Measurements from ENCODE around the gene TRPC6. TPM values are rescaled to one million over a fixed set of nuclear protein-coding genes. Genes with fewer than 3 reads are reported as not detected.

TRPC6 gene
- total RNA-seq, 1 donor from 2014 or later: not detected

DNA sequence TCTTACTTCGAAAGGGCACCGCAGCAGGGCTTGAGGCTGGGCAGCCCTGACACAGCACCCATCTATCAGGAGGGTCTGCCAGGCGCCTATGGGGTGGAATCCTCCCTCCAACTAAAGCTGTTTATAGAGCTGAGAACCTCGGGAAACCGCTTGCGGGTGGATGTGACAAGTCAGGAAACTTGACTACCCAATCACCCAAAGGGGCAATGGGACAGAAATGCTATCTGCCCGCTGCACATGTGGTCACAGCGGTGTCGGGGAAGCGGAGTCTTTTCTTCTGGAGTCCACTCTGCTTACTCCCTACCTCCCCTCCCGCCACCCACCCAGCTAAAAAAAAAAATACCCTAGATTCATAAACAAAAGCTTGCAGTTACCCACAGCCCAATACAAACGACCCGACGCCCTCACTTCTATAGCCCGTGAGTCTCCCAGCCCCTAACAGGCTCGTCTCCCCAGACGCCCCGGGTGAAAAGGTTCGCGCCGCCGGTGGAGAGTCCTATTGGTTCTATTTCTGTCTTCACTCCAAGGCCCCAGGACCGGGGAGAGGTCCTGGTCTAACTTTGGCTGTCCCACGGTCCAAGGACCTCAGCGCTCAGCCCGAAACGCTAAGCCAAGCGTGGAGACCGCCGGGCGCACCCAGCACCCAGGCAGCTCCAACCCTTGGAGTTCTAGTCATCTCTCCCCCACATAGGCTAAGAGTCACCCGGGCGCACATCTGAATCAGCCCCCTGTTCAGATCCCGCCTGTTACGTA, 1.4 kb downstream of the TRPC6 start:
- Mint-ChIP-seq H3K4me3 (no peak overlapping the region), H3K27ac (no peak overlapping the region)
- ATAC-seq (ENCODE audit: low read depth): no peak

DNA sequence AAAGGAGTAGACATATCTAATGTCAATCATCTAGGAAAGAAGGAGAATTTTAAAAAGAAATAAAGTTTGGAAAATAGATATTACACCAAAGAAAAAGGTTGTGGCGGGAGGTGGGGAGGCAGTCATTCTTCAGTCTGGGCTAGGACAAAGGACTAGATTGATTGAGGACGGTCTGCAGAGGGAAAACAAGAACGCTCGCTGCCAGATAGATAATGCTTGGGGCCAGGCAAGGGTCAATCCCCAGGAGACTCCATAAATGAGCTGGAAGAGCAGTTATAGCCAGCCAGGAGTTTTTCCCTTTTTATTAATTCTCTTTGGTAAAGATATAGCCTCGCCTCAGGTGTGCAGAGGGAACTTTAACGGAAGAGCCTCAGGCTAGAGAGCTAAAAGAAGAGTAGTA, 6.3 kb downstream of the TRPC6 start:
- DNase-seq: no peak
- TF ChIP-seq, protein P1, sequence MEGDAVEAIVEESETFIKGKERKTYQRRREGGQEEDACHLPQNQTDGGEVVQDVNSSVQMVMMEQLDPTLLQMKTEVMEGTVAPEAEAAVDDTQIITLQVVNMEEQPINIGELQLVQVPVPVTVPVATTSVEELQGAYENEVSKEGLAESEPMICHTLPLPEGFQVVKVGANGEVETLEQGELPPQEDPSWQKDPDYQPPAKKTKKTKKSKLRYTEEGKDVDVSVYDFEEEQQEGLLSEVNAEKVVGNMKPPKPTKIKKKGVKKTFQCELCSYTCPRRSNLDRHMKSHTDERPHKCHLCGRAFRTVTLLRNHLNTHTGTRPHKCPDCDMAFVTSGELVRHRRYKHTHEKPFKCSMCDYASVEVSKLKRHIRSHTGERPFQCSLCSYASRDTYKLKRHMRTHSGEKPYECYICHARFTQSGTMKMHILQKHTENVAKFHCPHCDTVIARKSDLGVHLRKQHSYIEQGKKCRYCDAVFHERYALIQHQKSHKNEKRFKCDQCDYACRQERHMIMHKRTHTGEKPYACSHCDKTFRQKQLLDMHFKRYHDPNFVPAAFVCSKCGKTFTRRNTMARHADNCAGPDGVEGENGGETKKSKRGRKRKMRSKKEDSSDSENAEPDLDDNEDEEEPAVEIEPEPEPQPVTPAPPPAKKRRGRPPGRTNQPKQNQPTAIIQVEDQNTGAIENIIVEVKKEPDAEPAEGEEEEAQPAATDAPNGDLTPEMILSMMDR (IDR thresholded peaks at IDR 0.05): no peak
- ChIA-PET POLR2A (no interaction called here), CTCF (no interaction called here)
- Mint-ChIP-seq H3K27me3 (peaks cover 13% of the 10 kb centered on the region), H3K36me3 (ENCODE audit: low read depth) (no peaks in the 10 kb centered on the region), H3K9me3 (peaks cover 2% of the 10 kb centered on the region), H3K4me3 (no peak overlapping the region), H3K4me1 (no peaks in the 10 kb centered on the region), H3K27ac (no peak overlapping the region)
- no peak for ATAC-seq (ENCODE audit: low read depth)
- intact Hi-C loops (cut with micrococcal nuclease): no loop called here

More for the DNA sequence above, 1.4 kb downstream of the TRPC6 start:
- Mint-ChIP-seq H3K4me1 (no peaks in the 10 kb centered on the region), H3K9me3 (peaks cover 2% of the 10 kb centered on the region), H3K36me3 (ENCODE audit: low read depth) (no peaks in the 10 kb centered on the region), H3K27me3 (peaks cover 30% of the 10 kb centered on the region)
- no peak for DNase-seq
- CTCF ChIA-PET: no interaction called here
- intact Hi-C loops (cut with micrococcal nuclease): no loop called here
- TF ChIP-seq, protein P1 (IDR thresholded peaks at IDR 0.05): no peak
- POLR2A ChIA-PET: no interaction called here

DNA sequence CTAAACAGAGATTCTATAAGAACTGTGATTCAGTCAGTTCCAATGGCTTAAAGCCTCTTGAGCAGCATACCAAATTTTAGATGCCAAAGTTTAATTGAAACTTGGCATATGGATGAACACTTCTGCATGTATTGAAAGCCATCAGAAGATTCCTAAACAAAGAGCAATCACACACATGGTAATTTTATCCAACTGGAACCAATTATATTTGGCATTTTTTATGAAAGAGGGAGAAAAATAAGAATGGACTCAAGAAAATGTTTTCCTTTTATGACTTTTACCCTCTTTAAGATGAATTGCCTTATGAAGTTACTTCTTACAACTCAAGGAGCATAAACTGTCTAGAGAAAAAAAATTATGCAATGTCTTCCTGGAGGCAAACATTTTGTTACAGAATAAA, 7.4 kb downstream of the TRPC6 start:
- ATAC-seq (ENCODE audit: low read depth): no peak
- no peak overlapping the region for H3K4me3 Mint-ChIP-seq
- intact Hi-C loops (cut with micrococcal nuclease): no loop called here
- POLR2A ChIA-PET: no interaction called here
- H3K9me3 Mint-ChIP-seq: peaks cover 2% of the 10 kb centered on the region
- no peaks in the 10 kb centered on the region for H3K4me1 Mint-ChIP-seq
- no peak overlapping the region for H3K27ac Mint-ChIP-seq
- TF ChIP-seq, protein P1 (IDR thresholded peaks at IDR 0.05): no peak
- no peaks in the 10 kb centered on the region for H3K36me3 Mint-ChIP-seq (ENCODE audit: low read depth)
- DNase-seq: no peak
- CTCF ChIA-PET: no interaction called here
- peaks cover 6% of the 10 kb centered on the region for H3K27me3 Mint-ChIP-seq

DNA sequence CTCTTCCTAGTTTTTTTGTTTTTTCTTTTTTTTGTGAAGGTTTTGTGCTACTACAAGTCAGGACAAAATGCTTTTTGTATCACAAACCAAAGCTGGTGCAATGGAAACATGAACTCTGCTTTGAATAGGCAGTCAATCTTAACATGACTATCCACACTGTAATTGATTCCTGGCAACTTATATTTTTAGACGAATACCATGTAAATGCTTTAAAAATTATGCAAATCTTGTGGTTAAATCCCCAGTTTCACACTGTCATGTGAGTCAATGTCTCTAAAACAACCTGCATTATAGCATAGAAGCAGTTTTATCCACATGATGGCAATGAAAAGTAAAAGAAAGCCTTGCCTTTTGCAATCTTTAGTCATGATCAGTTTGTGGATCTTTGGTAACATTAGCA, 8.9 kb downstream of the TRPC6 start:
- H3K27me3 Mint-ChIP-seq: no peaks in the 10 kb centered on the region
- CTCF ChIA-PET: no interaction called here
- POLR2A ChIA-PET: no interaction called here
- TF ChIP-seq, protein P1 (IDR thresholded peaks at IDR 0.05): no peak
- H3K4me1 Mint-ChIP-seq: no peaks in the 10 kb centered on the region
- DNase-seq (no peak), ATAC-seq (ENCODE audit: low read depth) (no peak)
- no peaks in the 10 kb centered on the region for H3K36me3 Mint-ChIP-seq (ENCODE audit: low read depth)
- H3K27ac Mint-ChIP-seq: no peak overlapping the region
- peaks cover 6% of the 10 kb centered on the region for H3K9me3 Mint-ChIP-seq
- intact Hi-C loops (cut with micrococcal nuclease): no loop called here
- H3K4me3 Mint-ChIP-seq: no peak overlapping the region

DNA sequence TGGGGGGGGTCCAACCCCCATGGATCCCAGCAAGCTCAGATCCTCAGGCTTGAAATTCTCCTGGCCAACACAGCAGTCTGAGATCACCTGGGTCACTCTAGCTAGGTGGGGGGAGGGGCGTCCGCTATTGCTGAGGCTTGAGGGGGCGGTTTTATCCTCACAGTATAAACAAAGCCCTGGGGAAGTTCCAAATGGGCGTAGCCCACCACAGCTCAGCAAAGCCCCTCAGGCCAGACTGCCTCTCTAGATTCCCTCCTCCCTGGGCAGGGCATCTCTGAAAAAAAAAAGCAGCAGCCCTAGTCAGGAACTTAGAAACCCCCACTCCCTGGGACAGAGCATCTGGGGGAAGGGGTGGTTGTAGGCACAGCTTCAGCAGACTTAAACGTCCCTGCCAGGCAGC, 16.7 kb downstream of the TRPC6 start:
- intact Hi-C loops (cut with micrococcal nuclease): no loop called here
- TF ChIP-seq, protein P1 (IDR thresholded peaks at IDR 0.05): no peak
- H3K36me3 Mint-ChIP-seq (ENCODE audit: low read depth): no peaks in the 10 kb centered on the region
- H3K27me3 Mint-ChIP-seq: peaks cover 2% of the 10 kb centered on the region
- H3K9me3 Mint-ChIP-seq: peaks cover 3% of the 10 kb centered on the region
- H3K4me3 Mint-ChIP-seq: no peak overlapping the region
- no peak for ATAC-seq (ENCODE audit: low read depth)
- H3K27ac Mint-ChIP-seq: no peak overlapping the region
- ChIA-PET CTCF (no interaction called here), POLR2A (no interaction called here)
- DNase-seq: no peak
- H3K4me1 Mint-ChIP-seq: no peaks in the 10 kb centered on the region

Data from activated B cell treated with CpG ODN at 0.5 μM for 24 hours (primary cell).